Neural crest cell (in vitro differentiated cells): ENCODE data around the gene TRIL. TPM values are rescaled to one million over a fixed set of nuclear protein-coding genes. Genes with fewer than 3 reads are reported as not detected.

ENCODE experiments used
- DNase-seq: peaks from one replicate; pipeline ENCODE4 v3.0.0; 2021; ENCODE audit warnings: low read depth, mixed read lengths, low spot score
- H3K27ac Mint-ChIP-seq: one replicate; pipeline ENCODE4 v1.8.0; 2021; ENCODE audit warnings: mild to moderate bottlenecking, mixed read lengths; ENCODE audit not compliant: unreplicated experiment
- H3K27me3 Mint-ChIP-seq: 2 replicates; pipeline ENCODE4 v1.8.0; 2021; ENCODE audit warnings: low read depth, mild to moderate bottlenecking, mixed read lengths
- H3K36me3 Mint-ChIP-seq: 2 replicates; pipeline ENCODE4 v1.8.0; 2021; ENCODE audit warnings: low read depth, mild to moderate bottlenecking, mixed read lengths
- H3K4me1 Mint-ChIP-seq: 2 replicates; pipeline ENCODE4 v1.8.0; 2021; ENCODE audit warnings: mixed read lengths
- H3K4me3 Mint-ChIP-seq: one replicate; pipeline ENCODE4 v1.8.0; 2021; ENCODE audit warnings: mild to moderate bottlenecking, mixed read lengths
- H3K9me3 Mint-ChIP-seq: 2 replicates; pipeline ENCODE4 v1.8.0; 2021; ENCODE audit warnings: mixed read lengths
- CTCF ChIP-seq: fragments of 200-600 bp; sonication (generic); conservative IDR thresholded peaks from 2 replicates; pipeline ENCODE4 v1.5.0; 2021; ENCODE audit warnings: antibody characterized with exemption, mild to moderate bottlenecking
- total RNA-seq: library from RNA; stranded (reverse); gene quantifications from 2 replicates; pipeline ENCODE4 v1.2.1, GENCODE V29; 2021

Gene TRIL
- total RNA-seq, 1 donor from 2014 or later = 60.7 TPM

- no peak overlapping the region for H3K27ac Mint-ChIP-seq
- no peak for TF ChIP-seq CTCF
- no peaks in the 10 kb centered on the region for H3K27me3 Mint-ChIP-seq
These were observed 35.2 kb upstream of the TRIL start for GRCh38 chr7:28993371-28993770.

GRCh38 chr7:28992798-28993197 lies 34.7 kb upstream of the TRIL start:
- H3K27ac Mint-ChIP-seq = peak overlapping the region; percentile 48
- peak overlapping the region; percentile 7 for H3K4me3 Mint-ChIP-seq
- H3K27me3 Mint-ChIP-seq = no peaks in the 10 kb centered on the region
- no peak for TF ChIP-seq CTCF
- no peaks in the 10 kb centered on the region for H3K9me3 Mint-ChIP-seq
- peaks cover 5% of the 10 kb centered on the region for H3K36me3 Mint-ChIP-seq
- peaks cover 48% of the 10 kb centered on the region for H3K4me1 Mint-ChIP-seq
- no peak for DNase-seq

More at GRCh38 chr7:28993371-28993770, 35.2 kb upstream of the TRIL start:
- H3K36me3 Mint-ChIP-seq = peaks cover 5% of the 10 kb centered on the region
- DNase-seq = no peak
- H3K4me1 Mint-ChIP-seq = peaks cover 54% of the 10 kb centered on the region
- no peaks in the 10 kb centered on the region for H3K9me3 Mint-ChIP-seq
- no peak overlapping the region for H3K4me3 Mint-ChIP-seq

- TF ChIP-seq CTCF = no peak
- DNase-seq = no peak
- Mint-ChIP-seq H3K9me3 (peaks cover 2% of the 10 kb centered on the region), H3K4me3 (peak overlapping the region; percentile 51), H3K36me3 (peaks cover 5% of the 10 kb centered on the region), H3K27me3 (no peaks in the 10 kb centered on the region), H3K27ac (peak overlapping the region; percentile 78), H3K4me1 (peaks cover 54% of the 10 kb centered on the region)
These were observed 32.2 kb upstream of the TRIL start for GRCh38 chr7:28990200-28990960.

GRCh38 chr7:28989211-28989980 lies 31.3 kb upstream of the TRIL start:
- DNase-seq = no peak
- Mint-ChIP-seq H3K9me3 (peaks cover 2% of the 10 kb centered on the region), H3K4me3 (no peak overlapping the region), H3K36me3 (peaks cover 5% of the 10 kb centered on the region), H3K27ac (peak overlapping the region; percentile 54), H3K27me3 (no peaks in the 10 kb centered on the region), H3K4me1 (peaks cover 64% of the 10 kb centered on the region)
- no peak for TF ChIP-seq CTCF

GRCh38 chr7:28988810-28989209 lies 30.7 kb upstream of the TRIL start:
- Mint-ChIP-seq H3K4me3 (no peak overlapping the region), H3K27ac (no peak overlapping the region), H3K27me3 (no peaks in the 10 kb centered on the region), H3K4me1 (peaks cover 70% of the 10 kb centered on the region), H3K36me3 (peaks cover 5% of the 10 kb centered on the region), H3K9me3 (peaks cover 2% of the 10 kb centered on the region)
- TF ChIP-seq CTCF = no peak
- DNase-seq = no peak
